Right atrium auricular region (tissue), 2 donors: ENCODE measurements around the gene ADAMTSL4. TPM values are rescaled to one million over a fixed set of nuclear protein-coding genes. Genes with fewer than 3 reads are reported as not detected.

Experiments
- DNase-seq: peaks from one replicate; pipeline ENCODE4 v3.0.0-alpha.2; 2019; ENCODE audit warnings: low spot score
- H3K27ac ChIP-seq, 2 donors: fragments of 200-600 bp; sonication (generic); 1 replicate in 1 of 2; 2 replicates in 1 of 2; pipeline ENCODE4 v1.5.1; 2016 to 2019
- H3K27me3 ChIP-seq, 2 donors: fragments of 200-600 bp; sonication (generic); one replicate each; pipeline versions ENCODE4 v1.5.1 to v1.6.0; 2017 to 2019
- H3K36me3 ChIP-seq: fragments of 200-600 bp; sonication (generic); one replicate; pipeline ENCODE4 v1.5.1; 2016
- H3K4me1 ChIP-seq, 2 donors: fragments of 200-600 bp; sonication (generic); one replicate each; pipeline versions ENCODE4 v1.5.1 to v1.6.0; 2017 to 2019
- H3K4me3 ChIP-seq, 2 donors: fragments of 200-600 bp; sonication (generic); 1 replicate in 1 of 2; 2 replicates in 1 of 2; pipeline ENCODE4 v1.5.1; 2017 to 2019; ENCODE audit warnings: mild to moderate bottlenecking in 1 of 2, moderate library complexity in 1 of 2
- H3K9me3 ChIP-seq, 2 donors: fragments of 200-600 bp; sonication (generic); one replicate each; pipeline ENCODE4 v1.5.1; 2019
- total RNA-seq, 2 donors: library from RNA; depleted of rRNA; stranded (reverse); fragments of >200 nt; gene quantifications; one replicate each; pipeline ENCODE4 v1.1.0, GENCODE V29; 2016
- TF ChIP-seq, protein P1 (sequence below), 2 donors: fragments of 200-600 bp; sonication (generic); IDR thresholded peaks; one replicate each; pipeline ENCODE4 v1.5.1; 2019; ENCODE audit warnings: antibody characterized with exemption in 2 of 2

ADAMTSL4 gene
- total RNA-seq, 2 donors from 2014 or later = 21.9 to 41.1 TPM

DNA sequence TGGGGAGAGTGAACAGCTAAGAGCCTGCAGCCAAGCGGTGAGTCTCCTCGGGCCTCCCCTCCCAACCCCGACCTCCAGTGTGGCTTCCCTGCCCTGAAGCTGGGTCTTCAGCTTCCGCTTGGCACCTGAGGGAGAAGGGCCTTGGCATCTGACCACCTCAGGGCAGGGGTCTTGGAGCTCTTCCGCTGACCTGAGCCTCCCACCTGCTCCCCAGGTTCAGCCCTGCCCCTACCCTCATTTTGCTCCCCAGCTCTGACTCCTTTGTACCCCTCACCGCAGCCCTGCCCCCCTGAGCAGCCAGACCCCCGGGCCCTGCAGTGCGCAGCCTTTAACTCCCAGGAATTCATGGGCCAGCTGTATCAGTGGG lies 4.9 kb downstream of the ADAMTSL4 start:
- Histone ChIP-seq H3K27me3 (no peaks in the 10 kb centered on the region), H3K4me3 (no peak overlapping the region), H3K4me1 (peaks cover 0 to 57% of the 10 kb centered on the region in 2 donors), H3K27ac (no peak overlapping the region), H3K36me3 (peaks cover 37% of the 10 kb centered on the region), H3K9me3 (no peaks in the 10 kb centered on the region)
- no peak for DNase-seq
- TF ChIP-seq, protein P1, sequence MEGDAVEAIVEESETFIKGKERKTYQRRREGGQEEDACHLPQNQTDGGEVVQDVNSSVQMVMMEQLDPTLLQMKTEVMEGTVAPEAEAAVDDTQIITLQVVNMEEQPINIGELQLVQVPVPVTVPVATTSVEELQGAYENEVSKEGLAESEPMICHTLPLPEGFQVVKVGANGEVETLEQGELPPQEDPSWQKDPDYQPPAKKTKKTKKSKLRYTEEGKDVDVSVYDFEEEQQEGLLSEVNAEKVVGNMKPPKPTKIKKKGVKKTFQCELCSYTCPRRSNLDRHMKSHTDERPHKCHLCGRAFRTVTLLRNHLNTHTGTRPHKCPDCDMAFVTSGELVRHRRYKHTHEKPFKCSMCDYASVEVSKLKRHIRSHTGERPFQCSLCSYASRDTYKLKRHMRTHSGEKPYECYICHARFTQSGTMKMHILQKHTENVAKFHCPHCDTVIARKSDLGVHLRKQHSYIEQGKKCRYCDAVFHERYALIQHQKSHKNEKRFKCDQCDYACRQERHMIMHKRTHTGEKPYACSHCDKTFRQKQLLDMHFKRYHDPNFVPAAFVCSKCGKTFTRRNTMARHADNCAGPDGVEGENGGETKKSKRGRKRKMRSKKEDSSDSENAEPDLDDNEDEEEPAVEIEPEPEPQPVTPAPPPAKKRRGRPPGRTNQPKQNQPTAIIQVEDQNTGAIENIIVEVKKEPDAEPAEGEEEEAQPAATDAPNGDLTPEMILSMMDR (IDR thresholded peaks at IDR 0.05) = no peak

DNA sequence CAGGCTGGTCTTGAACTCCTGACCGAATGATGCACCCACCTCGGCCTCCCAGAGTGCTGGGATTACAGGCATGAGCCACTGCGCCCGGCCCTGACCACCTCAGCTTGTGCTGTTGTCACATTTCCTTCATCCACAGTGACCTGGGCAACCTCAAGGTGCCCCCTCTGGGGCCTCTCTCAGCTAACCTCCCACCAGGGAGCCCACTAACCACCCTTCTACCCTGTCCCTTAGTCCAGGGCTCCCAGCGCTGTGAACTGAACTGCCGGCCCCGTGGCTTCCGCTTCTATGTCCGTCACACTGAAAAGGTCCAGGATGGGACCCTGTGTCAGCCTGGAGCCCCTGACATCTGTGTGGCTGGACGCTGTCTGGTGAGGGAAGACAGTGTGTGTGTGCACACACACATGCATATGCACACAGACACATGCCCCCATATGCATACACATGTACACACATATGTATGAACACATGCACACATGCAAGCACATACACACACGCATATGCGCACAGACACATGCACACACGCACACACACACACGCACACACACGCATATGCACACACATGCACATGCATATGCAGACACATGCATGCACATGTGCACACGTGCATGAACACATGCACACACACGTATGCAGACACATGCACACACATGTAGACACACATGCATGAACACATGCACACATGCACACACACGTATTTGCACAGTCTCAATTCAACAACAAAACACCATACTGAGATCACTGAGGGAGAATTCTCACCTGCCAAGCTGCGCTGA lies 6.2 kb downstream of the ADAMTSL4 start:
- H3K9me3 ChIP-seq = no peaks in the 10 kb centered on the region
- TF ChIP-seq, protein P1 (IDR thresholded peaks at IDR 0.05) = no peak
- H3K4me3 ChIP-seq = no peak overlapping the region
- peaks cover 0 to 59% of the 10 kb centered on the region in 2 donors for H3K4me1 ChIP-seq
- DNase-seq = no peak
- no peaks in the 10 kb centered on the region for H3K27me3 ChIP-seq
- no peak overlapping the region for H3K27ac ChIP-seq
- peaks cover 37% of the 10 kb centered on the region for H3K36me3 ChIP-seq

DNA sequence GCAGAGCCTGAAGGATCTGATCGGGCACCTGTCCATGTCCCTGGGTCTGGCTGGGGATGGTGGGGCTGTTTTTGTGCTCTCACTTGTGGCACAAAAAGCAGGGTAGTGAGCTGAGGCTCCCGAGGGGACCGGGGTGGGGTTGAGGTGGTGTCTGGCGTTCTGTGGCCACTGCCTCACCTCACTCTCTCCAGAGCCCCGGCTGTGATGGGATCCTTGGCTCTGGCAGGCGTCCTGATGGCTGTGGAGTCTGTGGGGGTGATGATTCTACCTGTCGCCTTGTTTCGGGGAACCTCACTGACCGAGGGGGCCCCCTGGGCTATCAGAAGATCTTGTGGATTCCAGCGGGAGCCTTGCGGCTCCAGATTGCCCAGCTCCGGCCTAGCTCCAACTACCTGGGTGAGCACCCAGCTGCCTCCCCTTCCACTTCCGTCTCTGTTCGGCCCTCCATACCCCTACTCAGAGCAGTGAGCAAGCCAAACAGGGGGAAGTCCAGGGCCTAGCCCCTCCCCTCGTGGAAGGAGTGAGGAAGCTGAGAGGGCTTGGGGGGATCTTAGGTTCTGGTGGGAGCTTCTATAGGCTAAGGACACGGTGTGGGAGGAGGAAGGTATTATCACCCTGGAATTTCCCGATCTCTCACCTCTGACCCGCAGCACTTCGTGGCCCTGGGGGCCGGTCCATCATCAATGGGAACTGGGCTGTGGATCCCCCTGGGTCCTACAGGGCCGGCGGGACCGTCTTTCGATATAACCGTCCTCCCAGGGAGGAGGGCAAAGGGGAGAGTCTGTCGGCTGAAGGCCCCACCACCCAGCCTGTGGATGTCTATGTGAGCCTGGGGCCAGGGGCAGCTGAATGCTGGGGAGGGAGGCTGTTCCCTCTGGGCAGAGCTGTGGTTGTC lies 7.0 kb downstream of the ADAMTSL4 start:
- H3K4me1 ChIP-seq = peaks cover 0 to 56% of the 10 kb centered on the region in 2 donors
- no peak overlapping the region for H3K4me3 ChIP-seq
- no peak for DNase-seq
- TF ChIP-seq, protein P1 (IDR thresholded peaks at IDR 0.05) = no peak
- no peak overlapping the region for H3K27ac ChIP-seq
- H3K9me3 ChIP-seq = no peaks in the 10 kb centered on the region
- H3K27me3 ChIP-seq = no peaks in the 10 kb centered on the region
- peaks cover 37% of the 10 kb centered on the region for H3K36me3 ChIP-seq

DNA sequence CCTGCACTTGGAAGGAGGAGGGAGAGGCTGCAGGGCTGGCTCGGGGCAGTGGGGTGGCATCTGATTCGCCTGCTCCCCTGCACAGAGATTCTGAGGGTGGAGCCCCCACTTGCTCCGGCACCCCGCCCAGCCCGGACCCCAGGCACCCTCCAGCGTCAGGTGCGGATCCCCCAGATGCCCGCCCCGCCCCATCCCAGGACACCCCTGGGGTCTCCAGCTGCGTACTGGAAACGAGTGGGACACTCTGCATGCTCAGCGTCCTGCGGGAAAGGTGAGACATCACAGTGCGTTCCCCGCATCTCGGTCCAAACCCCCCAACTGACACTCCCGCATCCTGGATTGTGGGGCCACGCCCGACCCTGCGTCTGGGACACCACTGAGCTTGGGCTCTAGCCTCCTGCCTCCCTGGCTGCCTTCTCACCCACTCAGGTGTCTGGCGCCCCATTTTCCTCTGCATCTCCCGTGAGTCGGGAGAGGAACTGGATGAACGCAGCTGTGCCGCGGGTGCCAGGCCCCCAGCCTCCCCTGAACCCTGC lies 7.9 kb downstream of the ADAMTSL4 start:
- Histone ChIP-seq H3K27ac (no peak overlapping the region), H3K4me3 (no peak overlapping the region), H3K27me3 (no peaks in the 10 kb centered on the region), H3K9me3 (no peaks in the 10 kb centered on the region), H3K4me1 (peaks cover 0 to 55% of the 10 kb centered on the region in 2 donors), H3K36me3 (peaks cover 37% of the 10 kb centered on the region)
- no peak for DNase-seq
- TF ChIP-seq, protein P1 (IDR thresholded peaks at IDR 0.05) = no peak

DNA sequence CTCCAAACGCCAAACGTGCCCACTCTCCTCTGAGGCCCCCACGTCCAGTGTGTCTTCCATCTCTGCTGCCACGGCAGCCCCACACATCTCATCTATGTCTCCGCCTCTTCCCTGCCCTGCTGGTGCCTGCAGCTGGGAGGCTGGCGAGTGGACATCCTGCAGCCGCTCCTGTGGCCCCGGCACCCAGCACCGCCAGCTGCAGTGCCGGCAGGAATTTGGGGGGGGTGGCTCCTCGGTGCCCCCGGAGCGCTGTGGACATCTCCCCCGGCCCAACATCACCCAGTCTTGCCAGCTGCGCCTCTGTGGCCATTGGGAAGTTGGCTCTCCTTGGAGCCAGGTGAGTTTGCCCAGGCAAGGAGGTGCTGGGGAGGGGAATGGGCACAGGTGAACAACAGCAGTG lies 8.6 kb downstream of the ADAMTSL4 start:
- Histone ChIP-seq H3K4me3 (no peak overlapping the region), H3K27ac (no peak overlapping the region), H3K36me3 (peaks cover 37% of the 10 kb centered on the region), H3K27me3 (no peaks in the 10 kb centered on the region), H3K9me3 (no peaks in the 10 kb centered on the region), H3K4me1 (peaks cover 0 to 55% of the 10 kb centered on the region in 2 donors)
- TF ChIP-seq, protein P1 (IDR thresholded peaks at IDR 0.05) = no peak
- DNase-seq = no peak
